Measurements from ENCODE around the gene C1QC. TPM values are rescaled to one million over a fixed set of nuclear protein-coding genes. Genes with fewer than 3 reads are reported as not detected.

The C1QC gene
- total RNA-seq, 1 experiment from 2014 or later, result not detected

GRCh38 chr1:22600071-22600816 is 43.2 kb upstream of the C1QC start:
- Histone ChIP-seq H3K36me3 (ENCODE audit: insufficient read depth, low read length, poor library complexity, severe bottlenecking) (no peaks in the 10 kb centered on the region), H3K4me3 (ENCODE audit: low read depth, low read length, poor library complexity, severe bottlenecking) (no peak overlapping the region), H3K4me1 (ENCODE audit: insufficient read depth, low read length, poor library complexity, severe bottlenecking) (no peaks in the 10 kb centered on the region), H3K9me3 (ENCODE audit: low read depth, low read length, poor library complexity, severe bottlenecking) (no peaks in the 10 kb centered on the region), H3K27ac (ENCODE audit: low read depth, low read length, poor library complexity, severe bottlenecking) (no peak overlapping the region), H3K27me3 (replicated peaks; ENCODE audit: insufficient read depth, low read depth, low read length, poor library complexity) (peaks cover 67% of the 10 kb centered on the region)
- BruUV-seq (replicated peaks), result no TSS peak
- POLR2A ChIA-PET (ENCODE audit: low non-redundant PET), result no interaction called here
- intact Hi-C loops (cut with micrococcal nuclease; ENCODE audit: unreplicated experiment), result no loop called here
- CTCF ChIA-PET, result no interaction called here
- TF ChIP-seq CTCF (conservative IDR thresholded peaks at IDR 0.05; ENCODE audit: low read depth, low read length), result no peak
- TF ChIP-seq EZH2 (IDR thresholded peaks at IDR 0.05; ENCODE audit: borderline replicate concordance, low read depth, low read length, poor library complexity, severe bottlenecking), result no peak
- no peak for DNase-seq (ENCODE audit: low spot score)

DNA sequence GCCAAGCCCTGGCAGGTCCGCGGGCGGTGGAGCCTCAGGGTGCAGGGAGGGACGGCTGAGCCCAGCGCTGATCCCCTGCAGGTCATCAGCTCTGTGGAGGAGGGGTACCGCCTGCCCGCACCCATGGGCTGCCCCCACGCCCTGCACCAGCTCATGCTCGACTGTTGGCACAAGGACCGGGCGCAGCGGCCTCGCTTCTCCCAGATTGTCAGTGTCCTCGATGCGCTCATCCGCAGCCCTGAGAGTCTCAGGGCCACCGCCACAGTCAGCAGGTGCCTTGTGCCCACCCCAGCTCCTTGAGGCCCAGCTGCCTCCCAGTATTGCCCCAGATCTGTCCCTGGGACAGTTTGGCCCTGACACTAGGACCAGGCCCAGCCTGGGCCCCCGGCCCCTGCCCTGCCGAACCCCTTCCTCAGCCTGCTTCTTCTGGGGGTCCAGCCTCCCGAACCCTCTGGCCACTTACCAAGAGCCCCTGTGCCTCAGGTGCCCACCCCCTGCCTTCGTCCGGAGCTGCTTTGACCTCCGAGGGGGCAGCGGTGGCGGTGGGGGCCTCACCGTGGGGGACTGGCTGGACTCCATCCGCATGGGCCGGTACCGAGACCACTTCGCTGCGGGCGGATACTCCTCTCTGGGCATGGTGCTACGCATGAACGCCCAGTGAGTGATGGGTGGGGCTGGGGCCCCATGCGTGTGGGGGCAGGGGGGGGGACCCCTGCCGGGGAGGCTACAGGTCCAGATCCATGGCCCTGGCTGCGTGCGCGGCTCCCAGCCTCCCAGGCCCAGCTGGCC is 42.4 kb upstream of the C1QC start:
- no peaks in the 10 kb centered on the region for H3K9me3 ChIP-seq (ENCODE audit: low read depth, low read length, poor library complexity, severe bottlenecking)
- no TSS peak for BruUV-seq (replicated peaks)
- TF ChIP-seq CTCF (conservative IDR thresholded peaks at IDR 0.05; ENCODE audit: low read depth, low read length) (no peak), EZH2 (IDR thresholded peaks at IDR 0.05; ENCODE audit: borderline replicate concordance, low read depth, low read length, poor library complexity, severe bottlenecking) (no peak)
- CTCF ChIA-PET, result no interaction called here
- intact Hi-C loops (cut with micrococcal nuclease; ENCODE audit: unreplicated experiment), result no loop called here
- H3K4me3 ChIP-seq (ENCODE audit: low read depth, low read length, poor library complexity, severe bottlenecking), result no peak overlapping the region
- H3K36me3 ChIP-seq (ENCODE audit: insufficient read depth, low read length, poor library complexity, severe bottlenecking), result no peaks in the 10 kb centered on the region
- no peak for DNase-seq (ENCODE audit: low spot score)
- peaks cover 69% of the 10 kb centered on the region for H3K27me3 ChIP-seq (replicated peaks; ENCODE audit: insufficient read depth, low read depth, low read length, poor library complexity)
- H3K4me1 ChIP-seq (ENCODE audit: insufficient read depth, low read length, poor library complexity, severe bottlenecking), result no peaks in the 10 kb centered on the region
- POLR2A ChIA-PET (ENCODE audit: low non-redundant PET), result no interaction called here
- no peak overlapping the region for H3K27ac ChIP-seq (ENCODE audit: low read depth, low read length, poor library complexity, severe bottlenecking)

DNA sequence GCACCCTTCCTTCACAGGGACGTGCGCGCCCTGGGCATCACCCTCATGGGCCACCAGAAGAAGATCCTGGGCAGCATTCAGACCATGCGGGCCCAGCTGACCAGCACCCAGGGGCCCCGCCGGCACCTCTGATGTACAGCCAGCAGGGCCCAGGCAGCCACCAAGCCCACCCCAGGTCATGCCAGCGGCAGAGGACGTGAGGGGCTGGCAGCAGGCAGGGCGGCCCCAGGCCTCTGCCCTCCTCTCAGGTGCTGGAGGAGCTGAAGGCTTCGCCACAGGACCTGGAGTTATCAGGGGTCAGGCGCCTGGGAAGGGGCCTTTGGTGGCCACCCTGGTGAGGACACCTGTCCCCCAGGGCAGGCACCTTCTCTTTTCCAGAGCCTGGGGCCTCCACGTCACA is 41.8 kb upstream of the C1QC start:
- no peaks in the 10 kb centered on the region for H3K4me1 ChIP-seq (ENCODE audit: insufficient read depth, low read length, poor library complexity, severe bottlenecking)
- H3K9me3 ChIP-seq (ENCODE audit: low read depth, low read length, poor library complexity, severe bottlenecking), result no peaks in the 10 kb centered on the region
- no peaks in the 10 kb centered on the region for H3K36me3 ChIP-seq (ENCODE audit: insufficient read depth, low read length, poor library complexity, severe bottlenecking)
- ChIA-PET POLR2A (ENCODE audit: low non-redundant PET) (interaction anchor here (0.6 kb wide), 1 partner anchor 124 kb away, joined by 3 read pairs; no protein-coding TSS in a partner anchor), CTCF (no interaction called here)
- TF ChIP-seq EZH2 (IDR thresholded peaks at IDR 0.05; ENCODE audit: borderline replicate concordance, low read depth, low read length, poor library complexity, severe bottlenecking) (no peak), CTCF (conservative IDR thresholded peaks at IDR 0.05; ENCODE audit: low read depth, low read length) (no peak)
- BruUV-seq (replicated peaks), result no TSS peak
- peaks cover 72% of the 10 kb centered on the region for H3K27me3 ChIP-seq (replicated peaks; ENCODE audit: insufficient read depth, low read depth, low read length, poor library complexity)
- no peak for DNase-seq (ENCODE audit: low spot score)
- intact Hi-C loops (cut with micrococcal nuclease; ENCODE audit: unreplicated experiment), result no loop called here
- no peak overlapping the region for H3K27ac ChIP-seq (ENCODE audit: low read depth, low read length, poor library complexity, severe bottlenecking)
- no peak overlapping the region for H3K4me3 ChIP-seq (ENCODE audit: low read depth, low read length, poor library complexity, severe bottlenecking)

Measured in A673 (cell line).